ENCODE results near the gene YOD1.

The YOD1 gene

DNA sequence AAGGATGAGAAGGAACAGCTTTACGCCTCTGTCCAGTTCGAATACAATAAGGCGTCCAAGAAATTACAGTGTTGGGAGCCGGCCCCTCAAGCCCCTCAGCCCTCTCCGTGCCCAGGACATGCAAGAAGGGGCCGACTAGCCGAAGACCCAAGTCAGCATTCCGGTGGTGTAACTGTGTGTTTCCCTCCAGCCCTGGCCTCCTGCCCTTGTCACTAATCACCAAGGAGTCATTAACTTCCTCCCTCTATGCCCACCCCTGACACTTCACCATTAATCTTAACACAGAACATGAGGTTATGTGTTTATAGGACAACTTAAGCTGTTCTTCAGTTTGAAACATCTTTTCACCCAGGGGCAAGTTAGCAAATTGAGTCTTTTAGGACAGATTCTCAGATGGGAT, 21.2 kb upstream of the YOD1 start:
- no peak for DNase-seq (ENCODE audit: low read depth, low spot score)

DNA sequence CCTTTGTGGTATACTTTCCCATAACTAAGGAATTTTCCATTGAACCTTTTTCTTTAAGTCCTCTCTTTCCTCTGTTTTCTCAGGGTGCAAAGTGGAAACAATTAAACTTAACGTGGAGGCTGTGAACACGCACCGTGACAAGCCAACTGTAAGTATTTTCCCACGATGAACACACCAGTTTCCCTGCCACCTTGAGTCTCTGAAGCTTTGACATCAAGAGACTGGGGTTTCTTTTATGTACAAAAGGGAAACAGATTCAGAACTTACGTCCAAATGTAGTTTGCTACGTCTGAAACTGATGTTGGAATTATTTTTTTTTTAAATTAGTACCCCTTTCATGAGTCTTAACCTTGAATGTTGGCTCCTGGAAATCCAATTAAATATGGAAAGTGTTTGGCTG, 20.4 kb upstream of the YOD1 start:
- DNase-seq (ENCODE audit: low read depth, low spot score), result no peak

DNA sequence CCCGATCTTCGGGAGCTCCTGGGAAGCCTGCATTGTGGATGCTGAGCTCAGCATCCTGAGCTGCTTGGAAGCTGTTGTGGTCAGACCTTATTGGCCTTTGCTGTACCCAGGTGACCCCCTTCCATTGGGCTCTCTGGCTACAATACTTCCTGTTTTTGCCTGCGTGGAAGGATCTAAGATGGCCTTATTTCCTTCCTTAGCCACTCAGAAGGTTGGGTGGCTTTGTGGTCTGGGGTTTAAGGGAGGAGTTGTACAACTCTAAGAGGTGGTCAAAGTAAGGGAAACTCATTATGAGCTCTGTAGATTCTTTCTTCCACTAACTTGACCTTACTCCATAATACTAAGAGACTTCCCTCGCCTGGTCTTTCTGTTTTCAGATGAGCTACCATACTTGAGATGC, 19.8 kb upstream of the YOD1 start:
- DNase-seq (ENCODE audit: low read depth, low spot score), result no peak

DNA sequence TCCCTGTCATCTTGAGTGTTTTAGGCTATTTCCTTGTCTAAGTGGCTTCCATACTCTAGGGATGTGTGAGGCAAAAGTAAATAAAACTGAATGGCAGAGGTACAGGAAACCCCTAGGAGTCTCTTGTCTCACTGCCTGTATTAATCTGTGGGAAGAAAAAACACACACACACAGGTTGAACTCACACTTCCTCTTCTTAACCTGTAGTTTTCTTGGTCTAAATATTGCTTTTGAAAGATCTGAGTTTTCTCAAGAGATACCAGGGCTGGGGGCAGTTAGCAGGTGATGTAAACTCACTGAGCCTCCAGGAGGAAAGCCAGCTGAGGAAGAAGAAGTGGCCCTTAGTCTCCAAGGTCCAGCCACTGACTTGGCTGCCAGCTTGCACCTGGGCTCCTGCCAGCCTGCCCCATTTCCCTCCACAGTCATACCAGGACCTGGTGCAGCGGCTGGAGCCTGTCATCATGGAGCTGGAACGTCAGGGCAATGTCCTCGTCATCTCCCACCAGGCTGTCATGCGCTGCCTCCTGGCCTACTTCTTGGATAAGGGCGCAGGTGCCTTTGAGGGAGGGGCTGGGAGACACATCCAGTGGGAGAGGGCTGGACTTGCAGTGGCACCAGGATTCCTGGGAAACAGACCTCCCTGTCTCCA, 19.0 kb upstream of the YOD1 start:
- DNase-seq (ENCODE audit: low read depth, low spot score), result no peak

DNA sequence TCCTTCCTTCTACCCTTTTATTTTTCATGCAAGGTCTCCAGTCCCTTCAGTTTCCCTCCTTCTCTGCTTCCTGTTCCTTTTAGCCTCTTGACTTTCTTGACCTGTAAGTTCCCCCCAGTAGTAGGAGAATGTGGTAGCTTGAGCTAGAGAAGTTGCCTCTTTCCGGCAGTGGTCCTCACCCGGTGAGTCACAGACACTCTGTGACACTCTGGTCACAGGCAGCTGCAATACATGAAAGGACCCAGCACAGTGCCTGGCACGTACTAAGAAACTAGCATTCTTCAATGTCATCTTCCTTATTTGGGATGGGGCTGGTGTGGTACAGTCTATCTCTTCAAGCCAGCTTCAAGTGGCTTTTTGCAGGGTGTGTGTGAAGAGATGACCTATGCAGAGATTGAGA, 18.1 kb upstream of the YOD1 start:
- no peak for DNase-seq (ENCODE audit: low read depth, low spot score)

DNA sequence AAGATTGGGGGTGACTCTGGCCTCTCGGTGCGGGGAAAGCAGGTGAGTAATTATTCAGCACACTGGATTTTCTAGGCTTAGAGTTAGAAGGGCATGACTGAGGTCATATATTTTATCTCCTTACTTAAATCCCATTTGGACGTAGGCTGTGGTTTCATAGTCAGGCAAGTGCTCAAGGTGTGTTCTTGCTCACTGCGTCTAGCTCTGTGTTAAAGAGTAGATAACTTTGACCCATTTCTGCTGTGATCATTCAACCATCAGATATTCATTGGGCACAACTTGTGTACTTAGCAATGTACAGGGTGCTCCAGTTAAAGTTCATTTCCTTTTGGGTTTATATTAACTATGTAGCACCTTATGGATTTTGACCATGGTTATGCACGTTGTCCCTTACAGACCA, 16.7 kb upstream of the YOD1 start:
- DNase-seq (ENCODE audit: low read depth, low spot score), result no peak

DNA sequence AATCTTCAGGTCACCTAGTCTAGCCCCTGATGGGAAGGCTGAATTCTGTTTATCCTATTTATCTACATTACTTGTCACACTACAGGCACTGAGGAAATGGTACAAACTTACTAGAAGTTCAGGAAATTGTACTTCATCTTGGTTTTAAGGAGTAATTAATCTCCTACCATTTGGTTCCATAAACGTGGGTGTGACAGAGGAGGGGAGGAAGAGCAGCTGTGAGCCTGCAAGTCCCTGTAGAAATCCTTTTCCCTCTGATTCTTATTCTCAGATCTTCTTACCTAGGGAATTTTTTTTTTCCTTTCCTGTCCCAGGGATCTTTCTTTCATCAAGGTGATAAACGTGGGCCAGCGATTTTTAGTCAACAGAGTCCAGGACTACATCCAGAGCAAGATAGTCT, 16.2 kb upstream of the YOD1 start:
- no peak for DNase-seq (ENCODE audit: low read depth, low spot score)

DNA sequence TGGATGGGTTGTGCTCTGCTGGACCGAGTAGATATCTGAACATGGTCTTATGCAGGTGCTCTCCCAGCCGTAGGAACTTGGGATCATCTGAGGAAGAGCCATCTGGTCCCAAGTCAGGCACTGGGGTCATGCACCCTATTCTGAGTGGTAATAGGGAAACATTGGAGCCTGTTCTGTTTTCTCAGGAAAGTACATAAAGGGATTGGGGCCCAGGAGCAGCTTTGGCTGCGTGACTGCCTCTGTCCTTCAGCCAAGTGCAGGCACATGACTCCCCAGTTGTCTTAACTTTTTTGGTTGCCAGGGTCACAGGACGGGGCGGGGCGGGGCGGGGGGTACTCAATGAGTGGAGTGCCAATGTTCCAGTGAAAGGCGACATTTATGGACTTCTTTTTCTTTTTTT, 13.6 kb upstream of the YOD1 start:
- no peak for DNase-seq (ENCODE audit: low read depth, low spot score)

DNA sequence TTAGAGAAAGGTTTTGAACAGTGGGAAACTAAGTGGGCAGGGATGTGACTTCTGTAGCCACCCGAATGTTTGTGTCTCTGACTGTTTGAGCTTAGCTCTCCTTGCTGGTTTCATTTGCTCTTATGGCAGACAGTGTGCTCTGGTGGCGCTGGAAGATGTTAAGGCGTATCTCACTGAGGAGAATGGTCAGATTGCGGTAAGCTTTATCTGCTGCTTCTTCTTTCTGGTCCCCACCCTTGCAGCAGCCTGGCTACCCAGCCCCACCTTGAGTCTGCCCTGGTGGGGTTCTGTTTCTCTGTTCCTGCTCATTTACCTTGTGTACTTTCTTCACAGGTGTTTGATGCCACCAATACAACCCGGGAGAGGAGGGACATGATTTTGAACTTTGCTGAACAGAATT, 12.0 kb upstream of the YOD1 start:
- DNase-seq (ENCODE audit: low read depth, low spot score), result no peak

DNA sequence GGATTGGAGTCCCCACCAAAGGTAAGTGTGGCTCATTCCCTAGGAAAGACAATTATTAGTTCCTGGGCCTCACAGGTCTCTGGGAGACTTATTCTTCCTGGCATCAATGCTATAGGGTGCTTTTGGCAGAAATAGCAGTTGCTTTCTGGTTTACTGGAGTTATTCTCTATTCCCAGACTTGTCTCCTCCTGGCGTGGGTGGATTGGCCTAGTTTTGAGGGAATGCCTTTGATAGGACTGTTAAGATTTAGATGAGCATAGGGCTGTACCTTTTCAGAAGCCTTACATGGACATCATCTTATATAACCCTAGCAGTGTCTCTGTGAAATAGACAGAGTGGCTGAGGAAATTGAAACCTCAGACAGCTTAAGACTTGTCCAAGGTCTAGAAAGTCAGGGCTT, 11.1 kb upstream of the YOD1 start:
- DNase-seq (ENCODE audit: low read depth, low spot score), result no peak

DNA sequence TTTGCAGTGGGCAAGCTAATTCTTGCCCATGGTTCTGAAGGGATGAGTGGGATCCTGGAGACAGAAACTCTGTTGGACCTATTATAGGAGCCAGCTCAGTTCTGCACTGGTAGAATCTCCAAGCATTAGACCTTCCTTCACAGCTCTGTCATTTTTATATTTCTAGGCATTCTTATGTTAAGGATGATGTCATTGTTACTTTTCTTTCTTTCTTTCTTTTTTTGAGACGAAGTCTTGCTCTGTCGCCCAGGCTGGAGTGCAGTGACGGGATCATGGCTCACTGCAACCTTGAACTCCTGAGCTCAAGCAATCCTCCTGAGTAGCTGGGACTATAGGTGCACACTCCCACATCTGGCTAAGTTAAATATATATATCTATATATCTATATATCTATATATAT, 9.6 kb upstream of the YOD1 start:
- DNase-seq (ENCODE audit: low read depth, low spot score), result no peak

DNA sequence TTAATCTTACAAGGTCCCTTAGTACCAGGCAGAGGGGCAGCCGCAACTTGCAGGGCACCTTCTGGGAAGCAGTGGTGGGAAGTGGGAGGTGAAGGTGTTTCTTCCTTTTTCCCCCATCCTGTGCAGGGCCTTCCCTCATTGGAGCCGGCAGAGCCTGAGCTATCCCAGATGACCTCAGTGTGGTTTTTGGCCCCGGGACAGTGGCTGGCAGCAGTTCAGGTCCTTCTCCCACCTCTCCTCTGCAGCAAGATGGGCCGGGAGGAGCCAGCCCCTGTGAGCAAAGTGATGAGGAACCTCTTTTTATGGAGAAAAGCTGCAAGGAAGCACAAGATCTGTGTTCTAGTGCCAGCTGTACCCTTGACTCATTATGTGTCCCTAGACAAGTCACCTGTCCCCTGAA, 8.9 kb upstream of the YOD1 start:
- DNase-seq (ENCODE audit: low read depth, low spot score), result no peak

DNA sequence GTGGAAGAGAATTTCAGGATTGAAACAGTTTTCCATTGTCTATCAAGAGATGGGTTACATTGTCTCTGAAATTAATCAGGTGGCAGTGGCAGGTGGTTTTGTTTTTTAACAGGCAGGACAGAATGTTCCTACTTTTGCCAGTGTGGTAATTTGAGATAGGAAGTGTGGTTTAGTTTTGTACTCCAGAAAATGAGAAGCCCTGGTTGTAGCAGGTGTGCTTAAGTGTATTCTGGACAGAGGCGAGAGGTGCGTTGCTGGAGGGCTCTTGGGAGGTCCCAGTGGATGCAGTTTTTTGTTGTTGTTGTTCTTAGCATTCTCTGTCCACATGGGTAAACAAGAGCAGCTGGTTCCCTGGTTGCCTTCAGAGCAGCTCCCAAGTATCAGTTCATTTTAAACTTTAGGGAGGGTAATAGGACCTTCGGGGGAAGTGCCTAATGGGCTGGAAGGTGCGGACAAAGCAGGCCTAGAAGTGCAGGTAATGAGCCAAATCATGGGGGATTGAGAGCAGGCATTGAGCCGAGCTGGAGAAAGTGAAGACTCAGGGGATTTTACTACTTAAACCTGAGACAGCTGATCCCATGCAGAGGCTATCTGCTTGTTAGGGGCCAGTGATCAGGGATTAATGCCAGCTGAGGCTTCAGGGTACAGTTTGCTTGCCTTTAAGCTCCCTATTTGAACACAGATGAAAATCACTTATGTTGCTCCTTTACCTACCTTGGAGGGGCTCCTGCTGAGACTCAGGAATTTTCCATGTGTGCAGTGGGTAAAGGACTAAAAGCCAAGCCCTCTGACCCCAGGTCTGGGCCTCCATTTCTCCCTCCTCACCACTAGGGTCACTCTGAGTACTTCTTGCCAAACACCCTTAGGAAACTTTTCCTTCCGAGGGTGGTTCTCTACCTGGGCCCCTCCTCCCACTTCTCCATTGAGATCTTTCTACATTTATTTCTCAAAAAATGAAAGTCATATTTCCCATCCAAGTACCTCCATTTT, 8.2 kb upstream of the YOD1 start:
- DNase-seq (ENCODE audit: low read depth, low spot score), result no peak

DNA sequence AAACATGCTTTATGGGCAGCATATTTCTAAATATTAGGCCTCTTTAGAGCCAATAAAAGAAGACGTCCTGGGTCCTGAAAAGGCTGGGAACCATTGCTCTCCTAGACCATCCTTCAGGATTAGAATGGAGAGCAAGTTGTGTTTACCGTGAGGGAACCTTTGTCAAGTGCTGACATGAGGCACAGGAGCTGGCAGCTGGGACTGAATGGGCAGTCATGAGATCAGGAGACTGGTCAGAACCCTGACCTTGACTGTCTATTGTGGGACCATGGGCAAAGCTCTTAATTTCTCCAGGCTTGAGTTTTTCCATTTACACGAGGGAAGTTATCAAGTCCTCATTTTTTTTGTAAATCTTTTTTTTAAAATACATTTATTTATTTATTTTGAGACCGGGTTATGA, 7.2 kb upstream of the YOD1 start:
- DNase-seq (ENCODE audit: low read depth, low spot score), result no peak

DNA sequence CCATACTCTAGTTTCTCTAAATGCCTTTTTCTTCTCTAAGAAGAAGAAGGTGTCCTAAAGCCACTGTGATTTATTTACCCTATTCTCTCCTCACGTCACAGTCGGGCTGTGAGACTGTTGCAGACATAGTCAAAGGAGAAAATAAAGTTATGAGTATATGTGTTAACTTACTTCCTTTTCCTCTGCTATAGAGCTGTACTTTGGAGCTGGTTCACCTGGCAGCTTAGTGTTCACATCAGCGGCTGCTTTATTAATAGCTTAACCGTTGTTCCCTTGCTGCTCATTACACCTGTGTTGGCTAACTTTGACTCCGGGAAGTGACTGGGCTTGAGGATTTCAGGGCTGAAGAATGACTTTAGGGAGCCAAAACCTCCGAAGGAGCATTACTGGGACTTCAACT, 5.7 kb upstream of the YOD1 start:
- DNase-seq (ENCODE audit: low read depth, low spot score), result no peak

DNA sequence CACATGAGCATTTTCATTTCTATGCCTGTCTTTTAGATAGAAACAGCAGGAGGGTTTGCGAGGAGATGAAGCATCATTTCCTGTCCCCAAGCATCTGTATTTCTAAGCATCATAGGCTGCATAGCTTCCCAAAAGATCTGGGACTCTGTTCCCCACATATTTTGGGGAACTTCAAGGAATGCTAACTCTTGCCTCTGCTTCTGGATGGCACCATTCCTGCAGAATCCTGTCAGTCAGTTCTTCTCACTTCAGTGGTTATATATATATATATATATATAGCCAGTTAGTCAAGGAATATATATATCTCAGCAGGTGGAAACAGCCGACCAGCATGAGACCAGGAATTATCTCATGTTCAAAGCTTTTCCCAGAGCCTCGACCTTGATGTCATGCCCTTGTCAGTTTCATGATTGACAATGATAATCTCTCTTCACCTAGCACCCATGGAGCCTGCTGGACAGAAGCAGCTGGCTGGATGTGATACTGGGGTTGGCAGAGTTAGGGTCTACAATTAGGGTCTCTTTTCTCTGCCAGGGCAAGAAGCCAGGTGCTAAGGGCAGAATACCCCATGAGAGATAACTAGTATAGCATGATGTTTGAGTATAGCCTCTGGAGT, 4.5 kb upstream of the YOD1 start:
- no peak for DNase-seq (ENCODE audit: low read depth, low spot score)

DNA sequence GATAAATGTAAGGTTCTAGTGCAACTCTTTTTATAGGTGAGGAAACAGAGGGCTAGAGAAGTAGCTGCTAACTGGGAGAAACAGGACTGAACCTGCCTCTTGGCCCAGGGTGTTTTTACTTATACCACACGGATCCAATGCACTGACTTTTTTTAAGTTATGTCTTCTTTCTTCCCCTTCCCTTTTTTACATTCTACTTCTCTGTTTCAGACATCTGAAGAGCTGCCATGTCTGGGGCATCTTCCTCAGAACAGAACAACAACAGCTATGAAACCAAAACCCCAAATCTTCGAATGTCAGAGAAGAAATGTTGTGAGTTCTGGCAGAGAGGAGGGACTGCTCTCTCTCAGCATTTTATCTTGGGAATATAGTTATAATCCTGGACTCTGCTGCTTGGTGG, 3.5 kb upstream of the YOD1 start:
- DNase-seq (ENCODE audit: low read depth, low spot score), result no peak

DNA sequence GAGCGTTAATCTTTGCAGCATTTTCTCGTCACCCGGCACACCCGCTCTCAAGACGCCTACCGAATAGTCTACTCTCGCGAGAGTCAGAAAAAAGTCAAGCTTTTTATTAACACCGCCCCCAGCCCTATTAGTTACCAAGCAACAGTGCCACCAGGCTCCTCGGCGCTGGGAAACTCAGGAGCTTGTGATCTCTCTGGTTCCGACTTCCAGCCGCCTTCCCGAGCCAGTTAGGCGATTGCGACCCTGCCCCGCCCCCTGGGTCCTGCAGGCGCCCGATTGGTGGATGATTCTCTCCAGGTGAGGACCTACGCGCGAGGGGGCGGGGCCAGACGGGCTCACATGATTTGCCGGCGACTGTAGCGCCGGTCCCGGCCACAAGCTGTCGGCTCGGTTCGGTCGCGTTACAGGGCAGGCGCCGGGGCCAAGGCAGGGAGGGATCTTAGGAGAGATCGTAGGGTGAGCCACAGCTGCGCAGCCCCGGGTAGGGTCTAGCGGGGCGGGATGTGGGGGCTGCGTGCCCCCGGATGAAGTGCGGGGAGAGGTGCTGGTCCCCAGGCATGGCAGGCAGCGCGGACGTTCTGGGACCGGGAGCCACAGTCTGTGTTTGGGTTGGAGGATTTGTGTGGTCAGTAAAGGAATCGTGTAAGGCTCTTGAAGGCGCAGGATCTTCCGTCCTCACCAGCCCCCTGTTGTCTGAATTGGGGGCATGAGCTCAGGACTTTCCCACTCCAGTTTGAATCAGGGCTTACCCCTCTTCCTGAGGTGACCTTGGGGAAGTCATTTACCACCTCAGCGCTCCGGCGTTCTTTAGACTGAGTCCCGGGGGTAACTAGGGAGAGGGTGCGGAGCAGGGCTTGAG, 2.1 kb upstream of the YOD1 start, which contains the start of gene PFKFB2:
Gene PFKFB2, plus strand, starts transcription at position 365 of the 859 bp plus-strand sequence. CDS start 1,443 bp downstream, outside the sequence.
- DNase-seq (ENCODE audit: low read depth, low spot score), result peak; percentile 84

DNA sequence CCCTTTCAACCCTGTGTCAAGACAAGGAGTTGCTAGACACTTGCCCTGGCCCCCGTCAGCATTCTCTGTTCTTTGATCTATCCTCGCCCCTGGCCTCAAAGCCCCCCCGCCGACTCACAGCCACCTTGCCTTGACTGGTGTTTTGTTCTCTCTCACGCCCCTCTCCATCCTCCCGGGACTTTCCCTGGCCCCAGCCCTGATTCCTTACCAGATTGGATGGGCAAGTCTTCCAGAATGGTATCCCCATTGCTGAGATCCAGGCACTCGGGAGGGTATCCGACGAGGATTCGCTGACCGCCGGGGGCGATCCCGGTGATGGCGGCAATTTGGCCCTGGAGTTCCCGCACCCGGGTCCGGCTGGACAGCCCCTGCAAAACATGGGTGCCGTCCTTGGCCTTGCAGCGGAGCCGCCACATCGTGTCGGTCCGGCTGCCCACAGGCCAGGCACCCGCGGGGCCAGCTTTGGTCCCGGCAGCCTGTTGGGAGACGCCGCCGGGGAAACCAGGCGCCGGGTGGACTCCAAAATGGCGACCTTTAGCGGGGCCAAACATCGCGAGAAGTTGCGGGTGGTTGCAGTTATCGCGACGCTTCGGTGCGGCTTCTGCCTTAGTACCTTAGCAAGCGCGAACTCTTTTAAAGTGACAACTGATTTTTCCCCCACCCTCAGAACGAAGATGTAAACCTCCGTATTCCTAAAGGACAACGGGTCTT, 373 bp downstream of the YOD1 start:
- DNase-seq (ENCODE audit: low read depth, low spot score), result peak; percentile 74

DNA sequence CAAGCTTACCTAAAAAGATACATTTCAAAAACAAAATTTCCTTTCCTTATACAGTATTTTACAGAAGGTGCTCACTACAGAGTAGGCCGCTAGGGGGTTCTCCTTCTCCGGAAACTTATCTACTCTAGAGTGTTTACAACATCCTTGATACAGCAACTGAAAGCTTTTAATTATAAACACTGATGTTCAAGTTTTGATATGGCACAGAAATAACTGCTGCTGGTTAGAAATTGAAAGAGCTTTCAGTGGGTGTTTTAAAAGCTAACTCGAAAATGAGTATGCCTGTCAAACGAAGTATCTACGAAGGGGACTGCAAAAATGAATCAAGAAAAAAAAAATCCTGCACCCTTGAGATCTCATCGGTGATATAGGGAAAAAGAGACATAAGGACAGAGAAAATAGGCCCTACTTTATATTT, 1.0 kb downstream of the YOD1 start:
- peak; percentile 21 for DNase-seq (ENCODE audit: low read depth, low spot score)

DNA sequence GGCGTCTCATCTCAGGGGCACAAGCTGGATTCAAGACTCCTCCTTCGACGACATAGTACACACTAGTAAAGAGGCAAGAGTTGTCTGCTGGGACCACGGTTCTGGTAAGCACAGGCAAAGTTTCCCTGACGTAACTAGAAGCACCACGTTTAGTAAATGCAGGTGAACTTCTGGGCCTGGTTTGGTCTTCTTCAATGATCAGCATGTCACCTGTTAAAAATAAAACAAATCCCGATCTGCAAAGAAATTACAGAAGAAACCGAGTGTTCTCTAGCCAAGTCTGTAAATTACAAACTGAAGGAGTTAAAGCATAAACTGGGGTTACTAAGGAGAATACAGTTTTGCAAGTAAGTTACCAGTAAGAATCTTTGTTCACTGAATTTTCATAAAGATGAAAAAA, 1.5 kb downstream of the YOD1 start:
- no peak for DNase-seq (ENCODE audit: low read depth, low spot score)

Data from activated CD4-positive, CD25-positive, alpha-beta regulatory T cell treated with anti-CD3 and anti-CD28 coated beads, Interleukin-2, amount 50 U/mL, for 16 hours (primary cell).